HL-60 (cell line): ENCODE data around the gene DCLK2.

ENCODE experiments used
- DNase-seq, 2 experiments: peaks; one replicate each; pipeline ENCODE4 v3.0.0-alpha.2; 2010 to 2020; ENCODE audit warnings: low read depth in 1 of 2, low spot score in 1 of 2
- H3K27ac ChIP-seq: fragments of 250-450 bp; sonication (Bioruptor Pico); replicated peaks from 2 replicates; pipeline ENCODE4 v1.5.1; 2020; ENCODE audit warnings: mild to moderate bottlenecking, moderate library complexity
- H3K27me3 ChIP-seq: fragments of 250-450 bp; sonication (Bioruptor Pico); 2 replicates; pipeline ENCODE4 v1.5.1; 2021; ENCODE audit warnings: mild to moderate bottlenecking, moderate library complexity; ENCODE audit not compliant: insufficient read depth, poor library complexity, severe bottlenecking
- H3K4me3 ChIP-seq: replicated peaks from 2 replicates; pipeline ENCODE4 v1.5.1; 2011; ENCODE audit warnings: mild to moderate bottlenecking, control low read depth, low read length; ENCODE audit not compliant: insufficient read depth
- GABPA ChIP-seq: IDR thresholded peaks from 2 replicates; pipeline ENCODE4 v1.6.1; 2012; ENCODE audit warnings: low read depth
- POLR2AphosphoS5 ChIP-seq: IDR thresholded peaks from 2 replicates; pipeline ENCODE4 v1.6.1; 2012; ENCODE audit warnings: low read depth
- REST ChIP-seq: IDR thresholded peaks from 2 replicates; pipeline ENCODE4 v1.6.1; 2012; ENCODE audit warnings: low read depth; ENCODE audit not compliant: insufficient replicate concordance
- SPI1 ChIP-seq: IDR thresholded peaks from 2 replicates; pipeline ENCODE4 v1.6.1; 2012; ENCODE audit warnings: low read depth, mild to moderate bottlenecking, borderline replicate concordance
- TF ChIP-seq, protein P1 (sequence below): IDR thresholded peaks from one replicate; pipeline ENCODE4 v1.5.1; 2011; ENCODE audit warnings: low read length, control low read depth, inconsistent platforms; ENCODE audit not compliant: insufficient read depth

Gene DCLK2

GRCh38 chr4:150283689-150284088 is 205.4 kb downstream of the DCLK2 start:
- Histone ChIP-seq H3K27ac (no peak overlapping the region), H3K4me3 (no peak overlapping the region), H3K27me3 (no peaks in the 10 kb centered on the region)
- DNase-seq = no peak
- TF ChIP-seq GABPA = no peak
- TF ChIP-seq POLR2AphosphoS5 = no peak
- no peak for TF ChIP-seq REST
- TF ChIP-seq, protein P1, sequence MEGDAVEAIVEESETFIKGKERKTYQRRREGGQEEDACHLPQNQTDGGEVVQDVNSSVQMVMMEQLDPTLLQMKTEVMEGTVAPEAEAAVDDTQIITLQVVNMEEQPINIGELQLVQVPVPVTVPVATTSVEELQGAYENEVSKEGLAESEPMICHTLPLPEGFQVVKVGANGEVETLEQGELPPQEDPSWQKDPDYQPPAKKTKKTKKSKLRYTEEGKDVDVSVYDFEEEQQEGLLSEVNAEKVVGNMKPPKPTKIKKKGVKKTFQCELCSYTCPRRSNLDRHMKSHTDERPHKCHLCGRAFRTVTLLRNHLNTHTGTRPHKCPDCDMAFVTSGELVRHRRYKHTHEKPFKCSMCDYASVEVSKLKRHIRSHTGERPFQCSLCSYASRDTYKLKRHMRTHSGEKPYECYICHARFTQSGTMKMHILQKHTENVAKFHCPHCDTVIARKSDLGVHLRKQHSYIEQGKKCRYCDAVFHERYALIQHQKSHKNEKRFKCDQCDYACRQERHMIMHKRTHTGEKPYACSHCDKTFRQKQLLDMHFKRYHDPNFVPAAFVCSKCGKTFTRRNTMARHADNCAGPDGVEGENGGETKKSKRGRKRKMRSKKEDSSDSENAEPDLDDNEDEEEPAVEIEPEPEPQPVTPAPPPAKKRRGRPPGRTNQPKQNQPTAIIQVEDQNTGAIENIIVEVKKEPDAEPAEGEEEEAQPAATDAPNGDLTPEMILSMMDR = no peak
- no peak for TF ChIP-seq SPI1

- Histone ChIP-seq H3K4me3 (no peak overlapping the region), H3K27me3 (no peaks in the 10 kb centered on the region), H3K27ac (no peak overlapping the region)
- DNase-seq = no peak
- TF ChIP-seq POLR2AphosphoS5 (no peak), GABPA (no peak), REST (no peak), SPI1 (no peak)
- TF ChIP-seq, protein P1 = no peak
These were observed 208.4 kb downstream of the DCLK2 start for GRCh38 chr4:150286656-150287055.

DNA sequence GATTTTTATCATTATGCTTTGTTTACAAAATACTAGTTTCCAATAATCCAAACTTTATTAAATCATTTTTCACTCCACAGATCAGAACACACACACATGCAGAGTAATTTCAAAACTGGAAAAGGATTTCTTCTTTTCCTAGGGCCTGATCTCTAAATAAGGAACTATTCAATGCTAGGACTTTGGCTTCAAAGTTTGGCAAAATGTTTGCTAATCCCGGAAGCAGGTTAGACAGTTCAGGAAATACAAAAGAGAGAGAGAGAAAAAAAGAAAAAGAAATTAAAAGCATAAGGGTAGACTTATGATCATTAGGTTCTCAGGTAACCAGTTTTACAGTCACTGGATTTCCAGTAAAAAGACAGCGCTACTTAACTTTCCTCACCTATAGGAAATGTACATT is 211.0 kb downstream of the DCLK2 start:
- no peak for TF ChIP-seq GABPA
- no peak for TF ChIP-seq POLR2AphosphoS5
- no peak for TF ChIP-seq SPI1
- TF ChIP-seq, protein P1 = no peak
- no peak for TF ChIP-seq REST
- H3K4me3 ChIP-seq = no peak overlapping the region
- no peaks in the 10 kb centered on the region for H3K27me3 ChIP-seq
- no peak for DNase-seq
- H3K27ac ChIP-seq = no peak overlapping the region
